ENCODE results near the gene IARS2.

- TF ChIP-seq CTCF (IDR thresholded peaks at IDR 0.05) (no peak), POLR2A (IDR thresholded peaks at IDR 0.05) (no peak)
Measured at GRCh38 chr1:220067269-220068204, 26.4 kb upstream of the IARS2 start.
